OCI-M2 (cell line): ENCODE data around the gene FOXN3.

Experiments used
- DNase-seq: peaks from one replicate; lab custom pipeline; 2025; ENCODE audit not compliant: unreplicated experiment; lab: John Stamatoyannopoulos, UW

FOXN3 gene, protein sequence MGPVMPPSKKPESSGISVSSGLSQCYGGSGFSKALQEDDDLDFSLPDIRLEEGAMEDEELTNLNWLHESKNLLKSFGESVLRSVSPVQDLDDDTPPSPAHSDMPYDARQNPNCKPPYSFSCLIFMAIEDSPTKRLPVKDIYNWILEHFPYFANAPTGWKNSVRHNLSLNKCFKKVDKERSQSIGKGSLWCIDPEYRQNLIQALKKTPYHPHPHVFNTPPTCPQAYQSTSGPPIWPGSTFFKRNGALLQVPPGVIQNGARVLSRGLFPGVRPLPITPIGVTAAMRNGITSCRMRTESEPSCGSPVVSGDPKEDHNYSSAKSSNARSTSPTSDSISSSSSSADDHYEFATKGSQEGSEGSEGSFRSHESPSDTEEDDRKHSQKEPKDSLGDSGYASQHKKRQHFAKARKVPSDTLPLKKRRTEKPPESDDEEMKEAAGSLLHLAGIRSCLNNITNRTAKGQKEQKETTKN

GRCh38 chr14:89417091-89417464 lies at the start of gene FOXN3:
Gene FOXN3 (minus strand): TSS chr14:89417233. CDS start chr14:89412476, 4,757 bp downstream.
- peak; percentile 45 for DNase-seq

- DNase-seq, result no peak
These were observed 49.5 kb upstream of the FOXN3 start for GRCh38 chr14:89466484-89466883.

DNA sequence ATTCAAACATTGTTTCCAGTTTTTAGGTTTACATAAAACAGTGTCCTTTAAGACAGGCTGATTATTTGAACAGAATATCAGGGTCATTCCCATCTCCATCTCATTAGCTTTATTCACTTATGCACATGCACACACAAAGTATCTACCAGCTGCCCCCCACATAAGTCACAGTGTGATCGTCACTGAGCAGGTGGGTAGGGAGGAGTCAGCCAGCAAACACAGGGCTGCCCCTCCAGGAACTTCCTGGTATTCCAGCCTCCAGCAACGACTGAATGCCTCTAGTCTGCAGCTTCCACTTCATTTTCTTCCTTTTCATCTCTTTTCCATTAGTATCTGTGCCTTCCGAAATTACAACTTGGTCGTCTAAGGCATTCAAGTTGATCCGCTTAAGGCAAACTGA lies 48.8 kb upstream of the FOXN3 start:
- no peak for DNase-seq

- DNase-seq, result no peak
These were observed 44.2 kb upstream of the FOXN3 start for GRCh38 chr14:89461256-89461655.

- no peak for DNase-seq
These were observed 41.8 kb upstream of the FOXN3 start for GRCh38 chr14:89458713-89459420.

DNA sequence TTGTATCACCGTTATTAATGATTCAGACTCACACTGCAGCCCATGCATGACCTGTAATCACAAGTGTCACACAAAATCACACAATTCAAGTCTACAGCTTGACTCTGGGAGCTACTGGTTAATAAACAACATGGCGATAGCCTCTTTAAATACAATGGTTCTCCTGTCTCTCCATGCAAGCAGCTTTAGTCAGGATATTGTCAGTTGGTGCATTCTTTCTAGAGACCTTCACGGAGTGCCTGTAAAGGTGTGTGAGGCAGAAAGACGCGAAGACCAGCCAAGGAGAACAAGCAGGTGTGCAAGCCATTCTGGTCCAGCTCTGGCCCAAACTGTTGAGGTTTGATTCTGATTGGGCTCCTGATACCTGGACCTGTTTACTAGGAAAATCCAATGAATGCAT lies 40.0 kb upstream of the FOXN3 start:
- no peak for DNase-seq

- no peak for DNase-seq
These were observed 38.4 kb upstream of the FOXN3 start for GRCh38 chr14:89455412-89455811.

DNA sequence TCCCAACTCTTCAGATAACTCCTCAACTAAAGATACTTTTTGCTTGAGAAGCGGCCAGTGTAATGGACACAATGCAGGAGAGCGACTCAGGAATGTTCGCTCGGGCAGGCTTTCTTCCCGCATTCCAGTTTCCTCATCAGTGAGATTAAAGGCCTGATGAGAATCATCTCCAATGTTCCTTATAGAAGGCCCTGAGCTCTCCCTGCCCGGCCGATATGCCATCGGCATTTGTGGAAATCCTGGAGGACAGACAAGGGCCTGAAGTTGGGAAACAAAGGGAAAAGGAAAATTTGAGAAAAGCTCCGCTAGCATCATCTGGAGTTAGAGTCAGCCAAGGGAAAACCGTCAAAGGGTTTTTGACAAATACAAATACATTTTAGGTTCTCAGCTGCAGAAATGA lies 38.0 kb upstream of the FOXN3 start:
- no peak for DNase-seq

DNA sequence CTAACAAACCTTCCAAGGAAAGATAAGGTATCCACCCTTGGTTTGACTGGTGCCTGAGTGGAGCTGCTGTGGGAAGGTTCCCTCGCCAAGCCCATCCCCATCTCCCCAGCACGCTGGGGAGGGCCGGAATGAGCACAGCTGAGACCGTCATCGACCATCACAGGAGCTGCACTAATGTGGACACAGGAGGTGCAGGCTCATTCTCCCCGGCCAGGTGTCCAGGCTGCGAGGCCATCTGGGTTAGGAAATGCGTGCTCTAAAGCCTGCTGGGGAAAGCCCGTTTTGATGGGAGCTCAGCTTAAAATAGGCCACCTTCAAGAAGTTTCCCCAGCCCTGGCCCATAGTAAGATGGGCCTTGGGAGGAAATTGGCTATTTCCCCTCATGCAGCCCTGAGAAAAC lies 35.2 kb upstream of the FOXN3 start:
- no peak for DNase-seq

- no peak for DNase-seq
These were observed 34.2 kb upstream of the FOXN3 start for GRCh38 chr14:89451229-89451628.

DNA sequence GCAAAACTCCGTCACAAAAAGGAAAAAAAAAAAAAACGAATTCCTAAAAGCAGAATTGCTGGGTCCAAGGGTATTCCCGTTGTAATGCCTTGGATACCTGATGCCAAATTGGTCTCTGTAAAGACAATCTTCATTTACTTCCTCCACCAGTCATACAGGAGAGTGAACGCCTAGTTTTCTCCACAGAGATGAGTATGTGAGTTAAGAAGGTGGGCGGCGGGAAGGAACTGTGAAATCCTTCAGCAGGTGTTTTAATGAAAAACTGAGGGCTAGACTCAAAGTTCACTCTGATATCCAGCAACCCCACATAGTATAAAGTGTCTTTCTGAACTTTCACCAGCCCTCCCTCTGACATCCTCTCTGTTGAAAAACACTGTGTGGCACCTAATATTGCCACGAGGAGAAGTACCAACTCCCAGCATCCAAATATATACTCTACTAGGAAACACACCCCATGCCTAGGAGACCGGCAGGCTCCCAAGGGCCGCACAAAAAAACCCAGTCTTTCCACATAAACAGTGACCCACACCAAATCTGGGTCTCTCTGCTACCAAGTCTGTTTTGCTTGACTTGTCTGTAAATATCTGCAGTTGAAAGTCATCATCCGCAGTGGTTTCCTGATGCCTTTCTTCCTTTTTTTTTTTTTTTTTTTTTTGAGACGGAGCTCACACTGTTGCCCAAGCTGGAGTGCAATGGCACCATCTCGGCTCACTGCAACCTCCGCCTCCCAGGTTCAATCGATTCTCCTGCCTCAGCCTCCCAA lies 30.3 kb upstream of the FOXN3 start:
- DNase-seq, result no peak

- DNase-seq, result no peak
These were observed 28.4 kb upstream of the FOXN3 start for GRCh38 chr14:89445273-89445973.

GRCh38 chr14:89444516-89445125 lies 27.6 kb upstream of the FOXN3 start:
- DNase-seq, result no peak

DNA sequence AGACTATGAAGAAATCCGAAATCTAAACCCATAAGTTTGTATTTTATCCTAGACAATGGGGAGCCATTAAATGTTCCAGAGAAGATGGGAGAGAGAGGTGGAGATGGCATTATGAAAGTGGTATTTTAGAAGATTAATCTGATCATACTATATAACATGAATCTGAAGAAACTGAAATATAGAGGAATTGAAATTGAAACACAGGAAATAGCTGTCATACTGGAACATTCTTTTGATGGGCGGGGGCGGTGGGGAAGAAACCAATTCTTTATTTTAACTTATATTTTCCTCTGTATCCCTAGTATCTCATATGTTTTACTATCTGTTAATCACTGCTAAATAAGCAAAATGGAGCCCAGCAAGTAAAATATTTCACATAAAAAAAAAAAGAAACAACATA lies 27.0 kb upstream of the FOXN3 start:
- no peak for DNase-seq

DNA sequence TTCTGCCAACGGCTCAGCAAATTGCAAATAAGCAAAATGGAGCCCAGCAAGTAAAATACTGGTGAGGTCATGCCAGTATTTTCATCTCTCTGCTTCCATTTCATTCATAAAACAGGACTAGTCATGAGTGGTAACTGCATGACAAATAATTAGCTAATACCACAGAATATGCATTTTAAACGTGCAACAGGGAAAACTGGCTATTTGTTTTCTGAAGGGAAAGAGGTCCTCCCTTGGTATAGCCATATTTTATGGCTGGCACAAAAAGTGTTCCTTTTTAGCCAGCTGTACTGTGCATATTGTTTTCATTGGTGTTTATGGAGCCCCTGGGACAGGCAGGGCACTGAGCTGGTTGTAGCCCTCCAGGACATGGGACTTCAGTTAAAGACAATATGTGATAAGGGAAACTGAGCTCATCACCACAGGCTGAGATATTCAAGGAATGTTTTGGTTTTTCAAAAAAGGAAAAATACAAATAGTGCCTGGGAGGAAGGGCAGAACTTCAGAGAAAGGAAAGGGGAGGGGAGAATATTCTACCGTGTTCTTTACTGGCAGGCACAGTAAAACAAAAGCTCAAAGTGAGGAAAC lies 26.1 kb upstream of the FOXN3 start:
- DNase-seq, result no peak

- DNase-seq, result no peak
These were observed 25.2 kb upstream of the FOXN3 start for GRCh38 chr14:89442280-89442679.

DNA sequence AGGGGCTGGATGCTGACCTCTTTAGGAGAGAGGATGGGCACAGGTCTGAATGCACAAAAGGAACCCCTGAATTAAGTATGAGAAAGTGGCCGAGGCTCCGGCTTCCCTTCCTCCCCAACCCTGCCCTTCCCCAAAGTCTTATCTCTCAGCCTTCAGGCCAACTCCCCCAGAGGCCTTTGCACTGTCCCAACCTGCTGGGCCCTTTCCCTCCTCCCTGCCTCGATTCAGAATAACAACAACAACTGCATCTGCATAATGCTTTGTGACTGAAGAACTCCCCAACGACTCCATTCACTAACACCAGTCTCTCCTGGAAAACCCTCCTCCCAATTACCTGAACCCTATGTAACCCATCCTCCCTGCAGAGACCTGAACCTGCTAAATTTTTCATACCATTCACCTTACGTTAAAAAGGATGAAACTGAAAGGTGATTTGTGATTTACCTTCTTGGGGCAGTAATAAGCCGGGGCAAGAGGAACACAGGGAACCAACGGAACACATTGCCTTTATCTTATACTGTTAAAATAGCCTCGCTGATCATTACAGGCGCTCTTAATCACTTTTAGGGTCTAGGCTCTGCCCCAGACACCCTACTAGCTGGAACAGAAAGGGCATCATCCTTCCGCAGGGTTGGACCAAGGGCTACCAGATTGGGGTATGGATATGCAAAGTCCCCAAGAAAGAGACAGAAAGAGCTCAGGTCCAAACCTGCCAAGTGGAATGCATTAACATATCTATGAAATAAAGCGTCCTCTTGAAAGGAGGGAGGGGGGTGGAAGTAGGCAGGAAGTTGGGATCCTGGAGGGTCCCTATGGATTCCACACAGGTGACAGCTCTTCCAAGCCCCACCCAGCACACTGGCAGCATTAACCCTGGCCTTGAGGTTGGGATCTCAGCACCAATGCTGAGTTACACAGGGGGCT lies 24.2 kb upstream of the FOXN3 start:
- no peak for DNase-seq

DNA sequence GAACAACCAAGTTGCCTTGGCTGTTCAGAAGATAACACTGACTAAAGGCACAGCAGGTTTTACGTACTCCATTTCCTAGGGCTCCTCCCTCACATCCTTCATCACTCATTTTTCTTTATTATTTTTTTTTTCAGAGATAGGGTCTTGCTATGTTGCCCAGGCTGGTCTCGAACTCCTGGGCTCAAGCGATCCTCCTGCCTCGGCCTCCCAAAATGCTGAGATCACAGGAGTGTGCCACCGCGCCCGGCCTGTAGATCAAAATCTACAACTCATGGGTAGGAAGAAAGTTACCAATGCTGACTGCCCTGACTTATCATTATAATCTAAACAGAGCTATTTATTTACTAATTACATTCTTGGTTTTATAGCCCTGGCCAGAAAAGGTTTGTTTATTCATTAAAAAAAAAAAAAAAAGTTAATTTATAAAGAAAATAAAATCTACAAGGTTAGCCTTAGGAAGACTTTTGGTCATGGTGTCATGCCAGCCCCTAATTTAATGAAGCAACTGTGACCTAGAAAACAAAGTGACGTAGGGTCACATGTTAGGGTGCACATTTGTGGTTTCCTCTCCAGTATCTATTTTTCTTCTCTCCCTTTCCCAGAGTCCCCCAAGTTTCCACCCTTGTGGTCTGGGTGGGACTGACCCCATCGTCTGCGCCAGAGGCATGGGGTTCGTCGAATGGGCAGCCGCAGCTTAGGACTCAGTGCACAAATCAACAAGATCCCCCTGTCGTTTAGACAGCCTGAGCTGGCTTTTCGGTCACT lies 19.0 kb upstream of the FOXN3 start:
- DNase-seq, result no peak
